Neural progenitor cell (in vitro differentiated cells): Measurements from ENCODE around the gene ITPR3.

Experiments
- CTCF ChIP-seq: fragments of 200-600 bp; sonication (generic); IDR thresholded peaks from 2 replicates; pipeline ENCODE4 v1.5.1; 2017; ENCODE audit warnings: antibody characterized with exemption, mild to moderate bottlenecking
- EZH2 ChIP-seq: fragments of 200-600 bp; sonication (generic); IDR thresholded peaks from 2 replicates; pipeline ENCODE4 v1.6.1; 2017; ENCODE audit warnings: antibody characterized with exemption, mild to moderate bottlenecking, moderate library complexity
- EZH2phosphoT487 ChIP-seq: fragments of 200-600 bp; sonication (generic); IDR thresholded peaks from 2 replicates; pipeline ENCODE4 v1.6.1; 2017; ENCODE audit warnings: antibody characterized with exemption

- no peak for TF ChIP-seq CTCF
- TF ChIP-seq EZH2, result no peak
- TF ChIP-seq EZH2phosphoT487, result no peak
Measured at GRCh38 chr6:33740204-33740608, 119.1 kb downstream of the ITPR3 start.
